AG08395 (cell line): ENCODE results near the gene MBOAT7.
A peak's percentile ranks its signal among the peaks of the same experiment; 100 is the strongest.

Source experiments
- DNase-seq: peaks from one replicate; pipeline ENCODE4 v3.0.0; 2012; ENCODE audit warnings: mixed read lengths, low spot score

The MBOAT7 gene

GRCh38 chr19:54162241-54162805, 27.1 kb downstream of the MBOAT7 start:
- peak; percentile 93 for DNase-seq

DNA sequence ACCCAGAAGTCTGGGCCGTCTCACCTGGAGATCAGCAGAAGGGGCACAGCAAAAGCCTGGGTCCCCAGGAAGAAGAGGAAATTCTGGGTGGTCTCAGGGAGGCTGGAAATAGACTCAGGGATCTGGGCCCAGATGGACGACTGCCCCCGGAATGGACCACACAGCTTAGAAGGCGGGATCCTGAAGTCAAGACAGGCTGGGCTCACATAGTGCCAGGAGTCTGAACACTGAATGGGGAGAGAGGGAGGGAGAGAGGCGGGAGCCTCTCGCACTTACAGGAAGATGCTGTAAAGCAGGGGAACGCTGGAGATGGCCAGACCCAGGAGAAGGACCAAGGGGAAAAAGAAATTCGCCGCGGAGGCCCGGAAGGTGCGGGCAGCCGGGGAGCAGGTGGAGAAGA, 28.5 kb downstream of the MBOAT7 start:
- no peak for DNase-seq

- DNase-seq = no peak
Measured at GRCh38 chr19:54160182-54160811, 29.1 kb downstream of the MBOAT7 start.

DNA sequence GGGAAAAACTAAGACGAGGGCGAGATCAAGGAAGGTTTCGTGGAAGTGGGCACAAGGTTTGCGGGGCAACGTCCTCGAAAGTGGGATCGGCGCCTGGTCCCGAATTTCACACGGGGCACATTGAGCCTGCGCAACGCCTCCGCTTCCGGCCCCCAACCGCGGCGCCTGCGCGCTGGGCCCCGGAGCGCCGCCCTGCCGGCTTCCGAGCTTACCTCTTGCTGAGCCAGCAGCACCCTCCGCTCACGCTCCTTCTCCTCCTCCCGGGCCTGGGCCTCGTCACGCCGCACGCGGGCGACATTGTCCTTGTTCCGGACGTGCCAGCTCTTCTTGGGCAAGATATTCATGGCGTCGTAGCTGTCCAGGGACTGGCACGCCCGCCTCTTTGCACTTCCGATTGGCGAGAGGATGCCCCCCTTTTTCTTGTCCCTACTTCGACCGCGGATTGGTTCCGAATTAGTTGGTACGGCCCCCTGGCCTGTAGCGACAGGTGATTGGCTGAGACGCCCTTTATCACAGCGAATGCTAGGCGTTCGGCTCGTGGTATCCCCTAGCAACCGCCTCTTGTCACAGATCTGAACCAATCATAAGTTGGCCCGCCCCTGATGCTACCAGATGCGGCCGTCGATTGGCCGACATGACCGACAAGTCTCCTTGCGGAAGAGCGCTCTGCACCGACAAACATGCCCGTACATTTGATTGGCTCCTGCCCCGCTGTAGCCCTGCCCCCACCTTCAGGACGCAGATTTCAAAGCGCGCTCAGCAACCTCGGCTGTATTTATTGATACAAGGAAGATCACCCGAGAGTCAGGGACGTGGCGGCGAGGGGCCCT, 29.8 kb downstream of the MBOAT7 start, which contains the start of gene LENG1:
Gene LENG1 (minus strand): TSS at position 370 of the 830 bp plus-strand sequence. CDS start 26 bp downstream, at position 344.
- DNase-seq = peak; percentile 99

DNA sequence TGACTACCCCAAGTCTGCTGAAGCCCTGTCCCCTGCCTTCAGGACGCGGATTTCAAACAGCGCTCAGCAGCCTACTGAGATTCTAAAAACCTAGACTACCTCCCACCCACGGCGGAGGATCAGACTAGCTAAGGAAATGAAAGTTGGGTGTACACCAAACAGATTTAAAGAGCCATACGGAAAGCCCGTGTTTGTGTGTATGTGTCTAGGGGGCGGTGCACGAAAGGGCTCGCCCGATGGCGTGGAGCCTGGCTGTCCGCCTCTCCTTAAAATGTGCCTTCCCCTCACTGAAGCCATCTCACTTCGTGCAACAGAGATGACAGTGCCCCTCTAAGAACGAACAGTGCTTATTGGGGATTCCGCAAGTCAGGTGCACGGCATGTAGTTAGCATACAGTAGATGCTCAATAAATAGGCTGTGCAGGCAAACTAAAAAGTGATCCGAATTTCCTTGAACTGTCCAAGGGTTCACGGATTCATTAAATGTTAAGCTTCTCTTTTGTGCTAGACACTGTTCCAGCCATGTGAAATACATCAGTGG, 30.5 kb downstream of the MBOAT7 start:
- peak; percentile 26 for DNase-seq

DNA sequence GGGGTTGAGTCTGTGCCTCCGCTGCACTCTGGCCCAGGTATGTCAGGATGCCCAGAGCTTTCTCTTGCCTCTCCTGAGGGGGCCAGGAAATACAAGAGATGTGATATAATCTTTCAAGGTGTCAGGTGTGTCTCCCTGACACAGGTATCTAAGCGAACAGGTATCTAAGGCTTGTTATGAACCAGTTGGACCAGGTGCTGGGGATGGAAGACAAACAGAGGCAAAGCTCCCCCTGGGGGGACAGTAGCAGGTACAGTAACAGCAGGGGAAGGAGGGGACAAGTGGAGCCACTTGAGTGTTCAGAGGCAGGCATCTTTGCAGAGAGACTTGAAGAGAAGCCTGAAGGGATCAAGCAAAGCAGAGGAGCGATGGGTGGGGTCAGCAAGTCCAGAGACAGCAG, 32.4 kb downstream of the MBOAT7 start:
- DNase-seq = no peak

- DNase-seq = no peak
Measured at GRCh38 chr19:54156490-54156889, 32.9 kb downstream of the MBOAT7 start.

- DNase-seq = no peak
Measured at GRCh38 chr19:54155694-54156093, 33.7 kb downstream of the MBOAT7 start.

- peak; percentile 73 for DNase-seq
Measured at GRCh38 chr19:54154603-54155345, 34.6 kb downstream of the MBOAT7 start.

GRCh38 chr19:54153731-54154326, 35.6 kb downstream of the MBOAT7 start:
- no peak for DNase-seq

- no peak for DNase-seq
Measured at GRCh38 chr19:54152878-54153524, 36.4 kb downstream of the MBOAT7 start.

DNA sequence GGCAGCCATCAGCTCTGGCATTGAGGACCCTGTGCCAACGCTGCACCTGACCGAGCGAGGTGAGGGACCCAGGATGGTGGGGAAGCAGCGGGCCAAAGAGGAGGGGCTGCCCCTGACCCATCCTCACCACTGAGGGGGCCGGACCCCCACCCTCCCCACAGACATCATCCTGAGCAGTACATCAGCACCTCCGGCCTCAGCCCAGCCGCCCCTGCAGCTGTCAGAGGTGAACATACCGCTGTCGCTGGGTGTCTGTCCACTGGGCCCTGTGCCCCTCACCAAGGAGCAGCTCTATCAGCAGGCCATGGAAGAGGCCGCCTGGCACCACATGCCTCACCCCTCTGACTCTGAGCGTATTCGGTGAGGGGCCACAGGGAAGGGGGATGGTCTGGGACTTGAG, 37.1 kb downstream of the MBOAT7 start:
- no peak for DNase-seq

- no peak for DNase-seq
Measured at GRCh38 chr19:54151362-54152035, 37.9 kb downstream of the MBOAT7 start.

GRCh38 chr19:54149021-54149812, 40.2 kb downstream of the MBOAT7 start:
- DNase-seq = no peak

DNA sequence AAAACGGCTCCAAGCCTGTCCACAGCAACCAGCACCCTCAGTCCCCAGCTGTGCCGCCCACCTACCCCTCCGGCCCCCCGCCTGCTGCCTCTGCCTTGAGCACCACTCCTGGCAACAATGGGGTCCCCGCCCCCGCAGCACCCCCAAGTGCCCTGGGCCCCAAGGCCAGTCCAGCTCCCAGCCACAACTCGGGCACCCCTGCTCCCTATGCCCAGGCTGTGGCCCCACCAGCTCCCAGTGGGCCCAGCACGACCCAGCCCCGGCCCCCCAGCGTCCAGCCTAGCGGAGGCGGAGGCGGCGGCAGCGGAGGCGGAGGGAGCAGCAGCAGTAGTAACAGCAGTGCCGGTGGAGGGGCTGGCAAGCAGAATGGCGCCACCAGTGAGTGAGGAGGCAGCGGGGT, 41.2 kb downstream of the MBOAT7 start:
- no peak for DNase-seq

- DNase-seq = no peak
Measured at GRCh38 chr19:54147676-54148075, 41.7 kb downstream of the MBOAT7 start.

DNA sequence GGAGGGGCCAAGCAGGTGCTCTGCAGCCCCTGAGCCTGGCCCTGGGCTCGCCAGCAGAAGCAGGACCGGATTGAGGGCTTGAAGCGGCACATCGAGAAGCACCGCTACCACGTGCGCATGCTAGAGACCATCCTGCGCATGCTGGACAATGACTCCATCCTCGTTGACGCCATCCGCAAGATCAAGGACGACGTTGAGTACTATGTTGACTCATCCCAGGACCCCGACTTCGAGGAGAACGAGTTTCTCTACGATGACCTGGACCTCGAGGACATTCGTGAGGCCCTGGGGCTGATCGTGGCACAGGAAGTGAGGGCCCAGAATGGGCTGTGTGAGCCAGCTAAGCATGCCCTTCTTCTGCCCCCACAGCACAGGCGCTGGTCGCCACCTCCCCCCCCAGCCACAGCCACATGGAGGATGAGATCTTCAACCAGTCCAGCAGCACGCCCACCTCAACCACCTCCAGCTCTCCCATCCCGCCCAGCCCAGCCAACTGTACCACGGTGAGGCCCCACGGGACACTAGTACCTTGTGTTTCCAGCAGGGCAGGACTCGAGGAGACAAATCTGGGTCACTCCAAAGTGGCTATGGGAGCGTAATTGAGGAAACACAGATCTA, 43.7 kb downstream of the MBOAT7 start:
- no peak for DNase-seq

- DNase-seq = peak; percentile 25
Measured at GRCh38 chr19:54142166-54142780, 47.1 kb downstream of the MBOAT7 start.

- peak; percentile 60 for DNase-seq
Measured at GRCh38 chr19:54141356-54141755, 48.0 kb downstream of the MBOAT7 start.
